GM12875 (cell line): Measurements from ENCODE around the gene MN1.

Experiments used
- H3K4me3 ChIP-seq: one replicate; pipeline ENCODE4 v1.5.1; 2011; ENCODE audit warnings: low read depth, low read length, control low read depth
- TF ChIP-seq, protein P1 (sequence below): IDR thresholded peaks from 2 replicates; pipeline ENCODE4 v1.5.1; 2011; ENCODE audit warnings: low read depth, mild to moderate bottlenecking, control low read depth, inconsistent platforms, low read length, moderate library complexity, borderline replicate concordance; ENCODE audit not compliant: insufficient read depth

MN1 gene

DNA sequence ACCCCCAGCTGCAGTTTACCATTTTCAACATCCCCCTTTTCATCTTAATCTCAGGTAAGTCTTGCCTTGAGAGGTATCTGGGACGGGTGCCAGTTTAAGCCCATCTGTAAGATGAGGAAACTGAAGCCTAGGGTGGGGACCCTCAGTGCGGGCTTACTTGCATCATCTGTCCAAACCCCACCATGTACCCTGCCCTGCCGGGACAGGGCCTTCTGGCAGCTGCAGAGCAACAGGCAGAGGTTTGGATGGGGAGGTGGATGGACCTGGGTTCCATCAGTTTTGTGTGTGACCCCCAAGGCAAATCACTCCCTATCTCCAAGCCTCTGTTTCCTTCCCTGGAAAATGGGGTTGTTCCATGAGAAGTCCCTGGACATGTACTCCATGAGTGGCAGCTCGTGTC is 67.5 kb downstream of the MN1 start:
- TF ChIP-seq, protein P1, sequence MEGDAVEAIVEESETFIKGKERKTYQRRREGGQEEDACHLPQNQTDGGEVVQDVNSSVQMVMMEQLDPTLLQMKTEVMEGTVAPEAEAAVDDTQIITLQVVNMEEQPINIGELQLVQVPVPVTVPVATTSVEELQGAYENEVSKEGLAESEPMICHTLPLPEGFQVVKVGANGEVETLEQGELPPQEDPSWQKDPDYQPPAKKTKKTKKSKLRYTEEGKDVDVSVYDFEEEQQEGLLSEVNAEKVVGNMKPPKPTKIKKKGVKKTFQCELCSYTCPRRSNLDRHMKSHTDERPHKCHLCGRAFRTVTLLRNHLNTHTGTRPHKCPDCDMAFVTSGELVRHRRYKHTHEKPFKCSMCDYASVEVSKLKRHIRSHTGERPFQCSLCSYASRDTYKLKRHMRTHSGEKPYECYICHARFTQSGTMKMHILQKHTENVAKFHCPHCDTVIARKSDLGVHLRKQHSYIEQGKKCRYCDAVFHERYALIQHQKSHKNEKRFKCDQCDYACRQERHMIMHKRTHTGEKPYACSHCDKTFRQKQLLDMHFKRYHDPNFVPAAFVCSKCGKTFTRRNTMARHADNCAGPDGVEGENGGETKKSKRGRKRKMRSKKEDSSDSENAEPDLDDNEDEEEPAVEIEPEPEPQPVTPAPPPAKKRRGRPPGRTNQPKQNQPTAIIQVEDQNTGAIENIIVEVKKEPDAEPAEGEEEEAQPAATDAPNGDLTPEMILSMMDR: no peak
- no peak overlapping the region for H3K4me3 ChIP-seq

DNA sequence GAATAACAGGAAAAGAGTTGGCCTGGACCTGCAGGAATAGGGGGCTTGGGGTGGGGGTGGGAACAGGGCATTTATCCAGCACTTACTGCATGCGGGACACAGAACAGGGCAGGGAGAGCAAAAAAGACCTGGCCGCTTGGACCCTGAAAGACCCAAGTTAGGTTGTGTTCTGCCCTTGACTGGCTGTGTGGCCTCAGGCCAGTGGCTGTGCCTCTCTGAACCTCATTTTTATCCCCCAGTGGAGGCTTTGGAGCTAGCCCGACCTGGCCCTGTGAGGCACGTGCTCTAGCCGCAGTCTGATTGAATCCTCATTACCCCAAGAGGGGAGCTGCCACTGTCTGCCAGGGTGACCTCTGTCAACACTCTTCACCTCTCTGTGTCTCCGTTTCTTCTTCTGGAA is 68.7 kb downstream of the MN1 start:
- H3K4me3 ChIP-seq: no peak overlapping the region
- TF ChIP-seq, protein P1: no peak

DNA sequence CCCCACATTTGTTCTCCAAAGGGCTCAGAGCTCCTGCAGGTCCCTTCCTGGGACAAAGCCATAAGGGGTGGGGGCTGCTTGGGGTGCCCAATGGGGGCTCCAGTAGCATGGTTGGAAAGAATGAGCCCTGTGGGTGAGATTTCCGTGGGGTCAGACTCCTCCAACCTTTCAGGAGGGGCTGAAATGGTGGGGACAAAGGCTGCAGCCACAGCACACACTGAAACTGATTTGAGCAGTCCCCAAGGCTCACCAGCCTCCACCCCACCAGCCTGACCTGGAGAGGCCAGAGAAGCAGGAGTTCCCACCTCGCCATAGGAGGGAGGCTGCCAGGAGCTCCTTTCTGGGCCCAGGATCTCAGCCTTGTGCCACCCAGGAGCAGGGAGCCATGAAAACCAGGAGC is 69.2 kb downstream of the MN1 start:
- TF ChIP-seq, protein P1: no peak
- no peak overlapping the region for H3K4me3 ChIP-seq

DNA sequence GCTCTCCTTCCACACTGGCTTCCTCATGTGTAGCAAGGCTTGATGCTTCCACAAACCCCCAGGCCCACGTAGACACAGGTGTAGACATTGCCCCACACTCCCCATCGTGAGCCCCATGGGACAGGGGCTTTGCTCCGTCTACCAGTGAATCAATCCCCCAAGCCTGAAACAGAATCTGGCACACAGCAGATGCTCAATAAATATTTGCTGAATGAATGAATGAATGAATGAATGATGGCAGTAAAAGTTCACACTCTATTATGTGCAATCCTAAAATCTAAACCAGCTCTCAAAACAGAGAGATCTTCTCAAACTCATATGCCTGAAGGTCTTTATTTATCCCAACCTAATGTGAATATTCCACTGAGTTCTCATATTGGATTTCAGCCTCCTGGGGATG is 69.9 kb downstream of the MN1 start:
- no peak overlapping the region for H3K4me3 ChIP-seq
- TF ChIP-seq, protein P1: no peak

DNA sequence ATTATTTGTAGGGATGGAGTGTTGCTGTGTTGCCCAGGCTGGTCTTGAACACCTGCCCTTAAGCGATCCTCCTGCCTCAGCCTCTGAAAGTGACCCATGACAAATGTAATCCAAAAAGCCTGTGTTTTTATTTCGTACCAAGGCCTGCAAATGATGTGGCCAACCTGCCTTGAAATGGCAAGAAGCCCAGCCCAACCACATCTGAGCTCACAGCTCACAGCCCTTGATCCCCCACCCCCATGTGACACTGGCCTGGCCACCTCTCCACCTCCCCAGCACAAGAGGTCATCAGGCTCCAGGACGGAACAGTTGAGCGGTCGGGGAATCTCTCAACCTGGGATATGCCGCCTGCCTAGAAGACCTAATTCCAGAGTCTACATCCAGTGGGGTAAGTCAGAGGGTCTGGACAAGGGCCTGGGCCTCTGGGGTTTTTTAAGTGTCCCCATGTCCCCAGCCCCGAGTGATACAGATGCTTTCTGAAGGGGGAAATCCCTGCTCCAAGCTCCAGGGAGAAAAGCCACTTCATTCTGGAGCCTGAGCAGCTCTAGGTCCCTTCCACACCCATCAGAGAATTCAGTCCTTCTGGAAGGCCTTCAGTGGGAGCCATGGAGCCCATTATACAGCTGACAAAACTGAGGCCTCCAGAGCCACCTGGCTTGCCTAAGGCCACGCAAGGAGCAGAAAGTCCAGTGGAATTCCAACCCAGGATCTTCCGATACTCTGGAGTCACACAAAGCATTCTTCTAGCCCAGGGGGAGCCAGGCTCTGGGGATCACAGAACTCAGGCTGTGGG is 70.7 kb downstream of the MN1 start:
- H3K4me3 ChIP-seq: no peak overlapping the region
- TF ChIP-seq, protein P1: no peak

DNA sequence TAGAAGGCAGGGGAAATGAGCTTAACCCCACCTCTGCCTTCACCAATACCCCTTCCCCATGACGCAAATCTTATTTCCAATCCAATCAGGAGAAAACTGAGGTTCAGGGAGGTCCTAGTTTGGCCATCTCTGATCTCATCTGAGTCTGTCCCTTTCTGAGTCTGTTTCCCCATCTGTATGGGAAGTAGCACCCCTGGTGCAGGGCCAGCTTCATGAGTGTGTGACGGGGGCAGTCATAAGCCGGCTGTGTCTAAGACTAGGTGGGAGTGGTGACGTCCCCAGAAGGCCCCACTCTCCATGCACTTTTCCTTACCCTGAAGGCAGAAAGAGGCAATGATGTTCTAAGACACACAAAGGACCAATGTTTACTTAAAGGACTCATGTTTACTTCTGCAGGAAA is 72.3 kb downstream of the MN1 start:
- TF ChIP-seq, protein P1: no peak

More for the DNA sequence above, 72.3 kb downstream of the MN1 start:
- no peak overlapping the region for H3K4me3 ChIP-seq
